ENCODE data around the gene CHRNA9.

The CHRNA9 gene

DNA sequence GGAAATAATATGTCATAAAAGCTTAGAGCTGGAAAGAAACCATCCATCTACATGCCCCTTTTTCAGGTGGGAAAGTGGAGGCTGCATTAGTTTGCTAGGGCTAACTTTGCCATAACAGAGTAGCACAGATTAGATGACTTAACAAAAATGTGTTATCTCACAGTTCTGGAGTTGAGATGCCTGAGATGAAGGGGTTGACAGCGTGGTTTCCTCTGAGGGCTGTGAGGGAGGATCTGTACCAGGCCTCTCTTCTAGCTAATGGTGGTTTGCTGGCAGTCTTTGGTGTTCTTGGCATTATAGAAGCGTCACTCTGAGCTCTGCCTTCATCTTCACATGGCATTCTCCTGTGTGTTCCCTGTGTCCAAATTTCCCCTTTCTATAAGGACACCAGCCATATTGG, 2.4 kb downstream of the CHRNA9 start:
- DNase-seq (ENCODE audit: low read depth, low spot score) = no peak

DNA sequence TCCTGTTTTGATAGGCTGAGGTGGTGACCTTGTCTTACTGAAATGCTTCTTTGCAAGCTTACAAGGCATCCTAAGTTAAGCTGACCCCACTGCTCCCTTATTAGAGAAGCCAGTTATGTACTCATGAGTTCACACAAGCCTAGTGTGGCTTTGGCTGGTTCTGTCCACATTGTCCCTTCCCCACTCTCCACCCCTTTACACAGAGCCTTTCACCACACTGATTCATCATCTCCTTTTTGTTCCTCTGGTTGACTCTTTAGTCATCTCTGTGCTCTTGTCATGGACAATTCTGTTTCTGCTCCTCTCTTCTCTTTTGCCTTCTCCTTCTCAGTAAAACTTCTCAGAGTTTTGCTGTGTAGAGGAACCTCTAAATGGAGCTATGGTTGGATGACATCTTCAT, 4.9 kb downstream of the CHRNA9 start:
- DNase-seq (ENCODE audit: low read depth, low spot score) = no peak

DNA sequence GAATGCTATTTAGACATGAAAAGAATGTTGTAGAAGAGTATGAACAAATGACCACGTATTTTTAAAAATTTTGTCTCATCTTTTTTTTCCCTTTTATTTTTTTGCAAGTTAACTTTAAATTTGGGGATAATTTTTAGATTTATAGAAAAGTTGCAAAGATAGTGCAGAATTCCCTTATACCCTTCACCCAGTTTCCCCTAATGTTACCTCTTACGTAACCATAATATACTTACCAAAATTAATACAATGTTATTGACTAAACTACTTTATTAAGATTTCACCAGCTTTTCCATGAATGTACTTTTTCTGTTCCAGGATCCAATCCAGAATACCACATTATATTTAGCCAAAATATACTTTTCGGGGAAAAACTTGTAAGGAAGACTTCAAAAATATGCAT, 12.3 kb downstream of the CHRNA9 start:
- DNase-seq (ENCODE audit: low read depth, low spot score) = no peak

DNA sequence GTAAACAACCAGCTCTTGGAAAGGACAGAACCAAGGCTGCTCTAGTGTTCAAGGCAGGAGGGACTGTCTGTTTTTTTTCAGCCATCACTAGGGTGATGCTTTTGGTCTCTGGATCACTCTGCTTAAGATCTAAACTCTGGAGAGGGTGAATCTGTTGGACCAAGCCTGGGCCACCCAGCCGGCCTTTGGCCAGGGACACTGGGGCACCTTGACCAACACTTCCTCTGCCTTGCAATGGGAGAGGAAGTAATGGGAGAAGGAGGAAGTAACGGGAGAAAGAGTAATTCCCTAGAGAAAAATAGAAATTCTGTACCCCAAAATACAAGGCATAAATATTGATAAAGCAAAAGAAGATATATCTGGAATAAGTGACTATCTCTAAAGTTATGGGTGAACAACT, 12.9 kb downstream of the CHRNA9 start:
- DNase-seq (ENCODE audit: low read depth, low spot score) = no peak

GRCh38 chr4:40349561-40350198, 14.5 kb downstream of the CHRNA9 start:
- no peak for DNase-seq (ENCODE audit: low read depth, low spot score)

DNA sequence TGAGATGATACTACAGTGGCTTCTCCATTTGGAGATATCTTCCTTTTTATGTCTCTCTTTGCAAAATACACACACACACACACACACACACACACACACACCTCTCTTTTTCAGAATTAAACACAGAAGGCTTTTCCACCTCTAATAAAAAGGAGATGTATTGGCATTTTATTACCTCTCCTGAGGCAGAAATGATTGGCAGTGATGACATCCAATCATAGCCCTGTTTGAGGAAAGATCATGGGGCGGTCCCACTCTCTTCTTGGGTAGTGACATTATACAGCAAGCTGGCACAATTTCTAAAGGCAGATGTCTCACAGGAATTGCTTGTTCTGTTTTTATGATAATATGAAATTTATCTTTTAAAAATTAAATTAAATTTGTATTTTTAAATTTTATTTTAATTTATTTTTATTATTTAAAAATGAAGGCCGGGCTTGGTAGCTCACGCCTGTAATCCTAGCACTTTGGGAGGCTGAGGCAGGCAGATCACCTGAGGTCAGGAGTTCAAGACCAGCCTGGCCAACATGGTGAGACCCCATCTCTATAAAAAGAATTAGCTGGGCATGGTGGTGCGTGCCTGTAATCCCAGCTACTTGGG, 15.6 kb downstream of the CHRNA9 start:
- DNase-seq (ENCODE audit: low read depth, low spot score) = no peak

DNA sequence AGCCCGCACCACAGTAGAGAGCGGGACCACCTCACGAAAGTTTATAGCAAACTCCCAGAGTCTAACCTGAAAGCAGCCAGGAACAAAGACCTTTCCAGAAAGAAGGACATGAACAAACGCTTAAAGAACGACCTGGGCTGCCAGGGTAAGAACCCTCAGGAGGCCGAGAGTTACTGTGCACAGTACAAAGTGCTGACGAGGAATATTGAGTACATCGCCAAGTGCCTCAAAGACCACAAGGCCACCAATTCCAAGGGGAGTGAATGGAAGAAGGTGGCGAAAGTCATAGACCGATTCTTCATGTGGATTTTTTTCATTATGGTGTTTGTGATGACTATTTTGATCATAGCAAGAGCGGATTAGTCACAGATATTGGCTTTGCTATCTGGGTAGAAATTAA, 19.0 kb downstream of the CHRNA9 start:
- DNase-seq (ENCODE audit: low read depth, low spot score) = no peak

GRCh38 chr4:40355131-40355530, 20.0 kb downstream of the CHRNA9 start:
- DNase-seq (ENCODE audit: low read depth, low spot score) = no peak

DNA sequence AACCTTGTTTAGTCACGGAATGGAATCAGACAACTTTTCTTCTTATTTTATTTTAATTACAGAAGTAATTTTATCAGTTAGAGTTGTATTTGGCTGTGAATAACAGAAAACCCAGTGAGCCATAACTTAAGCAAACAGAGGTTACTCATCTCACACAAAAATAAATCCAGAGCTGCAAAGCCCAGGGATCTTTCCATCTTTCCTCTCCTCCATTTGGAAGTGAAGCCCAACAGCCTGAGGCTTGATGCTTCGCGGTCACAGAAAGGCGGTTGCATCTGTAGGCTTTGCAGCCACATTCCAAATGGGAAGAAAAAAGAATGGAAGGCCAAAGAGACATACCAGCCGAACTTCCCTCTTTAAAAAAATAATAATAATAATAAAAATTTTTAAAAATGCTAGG, 22.6 kb downstream of the CHRNA9 start:
- DNase-seq (ENCODE audit: low read depth, low spot score) = peak; percentile 34

- DNase-seq (ENCODE audit: low read depth, low spot score) = no peak
These were observed 26.2 kb downstream of the CHRNA9 start for GRCh38 chr4:40361338-40361737.

- DNase-seq (ENCODE audit: low read depth, low spot score) = peak; percentile 76
These were observed 28.3 kb downstream of the CHRNA9 start for GRCh38 chr4:40363382-40363920.

GRCh38 chr4:40363945-40364344, 28.8 kb downstream of the CHRNA9 start:
- peak; percentile 4 for DNase-seq (ENCODE audit: low read depth, low spot score)

GRCh38 chr4:40365766-40366165, 30.6 kb downstream of the CHRNA9 start:
- DNase-seq (ENCODE audit: low read depth, low spot score) = no peak

GRCh38 chr4:40367451-40367850, 32.3 kb downstream of the CHRNA9 start:
- DNase-seq (ENCODE audit: low read depth, low spot score) = no peak

- DNase-seq (ENCODE audit: low read depth, low spot score) = no peak
These were observed 34.5 kb downstream of the CHRNA9 start for GRCh38 chr4:40369437-40370274.

GRCh38 chr4:40372651-40373050, 37.5 kb downstream of the CHRNA9 start:
- no peak for DNase-seq (ENCODE audit: low read depth, low spot score)

- no peak for DNase-seq (ENCODE audit: low read depth, low spot score)
These were observed 38.5 kb downstream of the CHRNA9 start for GRCh38 chr4:40373636-40374035.

DNA sequence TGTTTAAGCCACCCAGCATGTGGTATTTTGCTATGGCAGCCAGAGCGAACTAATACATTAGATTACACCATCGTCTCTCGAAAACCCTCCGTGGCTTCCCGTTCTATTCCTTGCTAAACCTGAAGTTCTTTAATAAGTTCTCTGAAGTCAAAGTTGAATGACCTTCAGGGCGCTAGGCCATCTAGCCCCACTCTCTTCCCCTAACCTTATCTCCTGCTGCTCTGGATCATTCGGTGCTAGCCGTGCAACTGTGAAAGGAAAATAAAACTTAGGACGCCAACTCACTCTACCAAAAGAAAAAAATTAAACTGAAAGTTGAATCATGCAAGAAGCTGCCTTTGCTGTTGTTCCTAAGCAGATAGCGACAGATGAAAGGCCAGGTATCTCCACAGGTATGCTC, 40.0 kb downstream of the CHRNA9 start:
- no peak for DNase-seq (ENCODE audit: low read depth, low spot score)

DNA sequence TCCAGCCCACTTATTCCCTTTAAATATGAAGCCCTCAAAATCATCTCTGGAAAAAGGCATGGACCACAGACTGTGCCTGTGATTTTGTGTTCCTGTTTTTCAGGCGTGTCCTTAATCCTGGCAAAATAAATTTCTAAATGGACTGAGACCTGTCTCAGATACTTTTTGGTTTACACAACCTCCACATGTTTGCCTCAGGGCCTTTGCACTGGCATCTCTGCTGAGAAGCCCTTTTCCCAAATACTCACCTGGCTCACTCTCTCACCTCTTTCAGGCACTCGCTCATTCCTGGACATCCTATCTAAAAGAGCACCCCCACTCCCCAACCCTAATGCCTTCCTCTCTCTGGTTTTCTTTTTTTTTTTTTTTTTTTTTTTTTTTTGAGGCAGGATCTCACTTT, 40.5 kb downstream of the CHRNA9 start:
- DNase-seq (ENCODE audit: low read depth, low spot score) = no peak

GRCh38 chr4:40377512-40378365, 42.6 kb downstream of the CHRNA9 start:
- no peak for DNase-seq (ENCODE audit: low read depth, low spot score)

GRCh38 chr4:40378619-40379018, 43.5 kb downstream of the CHRNA9 start:
- DNase-seq (ENCODE audit: low read depth, low spot score) = no peak

GRCh38 chr4:40379248-40379647, 44.1 kb downstream of the CHRNA9 start:
- peak; percentile 36 for DNase-seq (ENCODE audit: low read depth, low spot score)

Measured in ELF-1 (cell line).